Astrocyte (in vitro differentiated cells and primary cell): ENCODE data around the gene TCTA.

ENCODE experiments used
- CTCF ChIP-seq: IDR thresholded peaks from 2 replicates; pipeline ENCODE4 v1.5.1; 2011; ENCODE audit warnings: low read depth, mild to moderate bottlenecking, inconsistent platforms, low read length, moderate library complexity; ENCODE audit not compliant: insufficient read depth
- EZH2 ChIP-seq: IDR thresholded peaks from 2 replicates; pipeline ENCODE4 v1.6.1; 2012; ENCODE audit warnings: mild to moderate bottlenecking, low read length, inconsistent platforms; ENCODE audit not compliant: insufficient read depth

- TF ChIP-seq CTCF (no peak), EZH2 (no peak)
Observed at GRCh38 chr3:49461443-49462171, 49.4 kb downstream of the TCTA start.
